HG03045 (cell line): ENCODE data around the gene PLP1.

Experiments used
- ATAC-seq: cut with Tn5 transposase; IDR thresholded peaks from one replicate; pipeline ENCODE4 v1.9.1; 2021; ENCODE audit warnings: mild to moderate bottlenecking, moderate library complexity; ENCODE audit not compliant: unreplicated experiment

Gene PLP1

DNA sequence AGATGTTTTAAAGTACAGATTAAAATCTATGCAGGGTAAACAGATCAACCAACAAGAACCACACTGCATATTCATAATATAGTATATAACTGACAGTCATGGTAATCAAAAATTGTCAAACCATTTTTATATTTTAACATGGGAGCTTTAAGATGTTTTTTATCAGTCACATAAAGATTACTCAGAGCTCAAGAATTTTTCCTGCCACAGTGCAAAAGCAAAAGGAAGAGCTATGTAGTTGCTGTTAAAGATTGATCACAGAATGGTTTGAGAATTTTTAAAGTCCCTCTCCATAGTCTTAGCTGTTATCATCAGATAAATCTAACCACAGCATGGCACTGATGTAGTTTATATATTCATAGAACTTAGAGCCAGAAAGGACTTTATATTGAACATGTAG, 47.0 kb downstream of the PLP1 start:
- no peak for ATAC-seq

DNA sequence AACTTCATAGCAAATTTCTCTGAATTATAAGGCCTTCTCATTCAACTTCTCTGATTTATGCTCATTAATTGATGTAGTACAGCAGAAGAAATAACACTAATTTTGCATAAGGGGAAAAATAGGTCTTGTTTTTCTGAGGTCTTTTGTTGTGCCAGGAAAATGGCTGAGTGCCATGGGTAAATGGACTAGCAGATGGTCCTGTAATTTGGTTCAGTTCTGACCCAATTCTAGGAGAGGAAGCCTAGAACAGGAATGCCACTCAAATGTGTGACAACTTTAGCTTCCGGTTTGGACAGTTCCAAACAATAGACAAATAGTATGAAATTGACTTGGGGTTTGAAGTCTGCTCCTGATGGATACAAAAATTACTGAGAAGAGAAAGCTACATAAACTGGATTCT, 49.2 kb downstream of the PLP1 start:
- no peak for ATAC-seq

DNA sequence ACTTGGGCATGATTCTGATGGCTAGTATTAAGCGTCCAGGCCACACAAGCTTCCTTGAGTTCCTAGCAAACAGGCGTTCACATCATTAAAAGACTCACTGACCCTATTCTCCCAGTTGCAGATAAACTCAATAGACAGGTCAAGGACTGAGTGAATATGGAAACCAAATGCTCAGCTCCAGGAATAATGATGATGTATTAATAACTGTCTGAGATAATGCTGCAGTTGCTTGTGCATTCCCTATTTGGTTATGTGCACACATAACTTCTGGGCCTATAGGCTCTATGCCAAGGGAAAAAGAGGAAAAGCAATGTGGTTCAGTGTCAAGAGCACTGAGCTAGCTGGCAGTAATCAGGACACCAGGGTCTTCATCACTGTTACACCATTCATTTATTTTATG, 51.9 kb downstream of the PLP1 start:
- ATAC-seq, result no peak

- ATAC-seq, result no peak
Observed at GRCh38 chrX:103830848-103831247, 54.2 kb downstream of the PLP1 start.

- no peak for ATAC-seq
Observed at GRCh38 chrX:103831342-103831802, 54.7 kb downstream of the PLP1 start.

DNA sequence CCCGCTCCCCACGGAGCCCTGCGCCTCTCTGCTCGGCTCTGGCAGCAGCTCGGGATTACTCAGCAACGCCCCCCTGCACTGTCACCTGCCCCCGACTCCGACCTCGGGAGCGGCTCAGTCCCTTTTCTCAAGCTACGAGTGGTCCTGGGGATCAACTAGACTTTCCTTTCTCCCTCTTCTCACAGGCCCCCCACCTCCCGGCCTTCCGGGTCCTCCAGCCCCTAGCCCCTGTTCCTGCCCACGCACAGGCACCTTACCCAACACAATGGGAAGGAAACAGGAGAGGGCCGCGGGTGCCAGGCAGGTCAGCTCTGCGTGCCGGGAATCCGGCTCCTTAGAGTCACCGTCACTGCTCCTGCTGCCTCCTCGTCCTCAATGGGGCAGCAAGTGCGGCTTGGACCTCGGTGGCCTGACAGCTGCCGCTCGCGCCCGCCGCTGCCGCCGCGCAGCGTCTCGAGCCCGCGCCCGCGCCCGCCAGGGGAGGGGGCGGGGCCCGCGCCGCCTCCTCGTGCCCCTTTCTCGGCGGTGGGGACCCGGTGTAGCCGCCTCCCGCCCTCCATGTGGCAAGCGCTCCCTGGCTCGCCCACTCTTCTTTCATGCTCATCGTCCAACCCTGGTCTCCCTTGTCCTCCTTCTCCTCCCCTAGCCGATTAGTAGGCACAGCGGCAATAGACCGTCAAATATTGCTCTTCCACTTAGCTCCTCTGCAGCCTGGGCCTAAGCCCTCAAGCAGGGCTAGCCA, 55.3 kb downstream of the PLP1 start, which contains the start of gene RAB9B:
Gene RAB9B (minus strand): TSS at position 455 of the 742 bp plus-strand sequence. CDS start 6,473 bp downstream, outside the sequence.
- peak; percentile 92 for ATAC-seq

GRCh38 chrX:103839404-103839803, 62.8 kb downstream of the PLP1 start:
- no peak for ATAC-seq
